HepG2 (cell line): ENCODE data around the gene IL13. TPM values are rescaled to one million over a fixed set of nuclear protein-coding genes. Genes with fewer than 3 reads are reported as not detected.
A peak's percentile ranks its signal among the peaks of the same experiment; 100 is the strongest.

Experiments used
- CENPX ChIP-seq: sonication (generic); formaldehyde crosslinking; IDR thresholded peaks from 2 replicates; pipeline ENCODE4 v1.9.0; 2021; ENCODE audit warnings: mild to moderate bottlenecking, missing genetic modification reagents, moderate library complexity
- CTCF ChIP-seq: sonication (generic); formaldehyde crosslinking; IDR thresholded peaks from 2 replicates; pipeline ENCODE4 v1.5.0; 2020; ENCODE audit warnings: mild to moderate bottlenecking, missing genetic modification reagents, moderate library complexity
- FOSL2 ChIP-seq: sonication (generic); formaldehyde crosslinking; IDR thresholded peaks from 2 replicates; pipeline ENCODE4 v1.4.0; 2020; ENCODE audit warnings: missing genetic modification reagents
- HMGXB4 ChIP-seq, 2 experiments: sonication (generic) in 1 of 2; formaldehyde crosslinking in 1 of 2; IDR thresholded peaks; 2 replicates each; pipeline versions ENCODE4 v1.4.0 to v1.6.1; 2018 to 2020; ENCODE audit warnings: missing genetic modification reagents in 2 of 2, borderline replicate concordance in 1 of 2, low read depth in 1 of 2, mild to moderate bottlenecking in 1 of 2, missing biosample characterization in 1 of 2
- MBD4 ChIP-seq: IDR thresholded peaks from 2 replicates; pipeline ENCODE4 v1.6.1; 2012; ENCODE audit warnings: low read length, inconsistent platforms, borderline replicate concordance
- MXD3 ChIP-seq: IDR thresholded peaks from 2 replicates; pipeline ENCODE4 v1.6.1; 2016; ENCODE audit warnings: mild to moderate bottlenecking, missing biosample characterization, missing genetic modification reagents
- RAD21 ChIP-seq: fragments of 450-650 bp; formaldehyde crosslinking; IDR thresholded peaks from 2 replicates; pipeline ENCODE4 v1.5.0; 2020; ENCODE audit warnings: mild to moderate bottlenecking
- RARA ChIP-seq: IDR thresholded peaks from 2 replicates; pipeline ENCODE4 v1.6.1; 2016; ENCODE audit warnings: missing genetic modification reagents, missing compliant biosample characterization
- SIN3B ChIP-seq: fragments of 150-350 bp; IDR thresholded peaks from 2 replicates; pipeline ENCODE4 v1.6.1; 2014; ENCODE audit warnings: low read length
- SKI ChIP-seq: fragments of 450-650 bp; IDR thresholded peaks from one replicate; pipeline ENCODE4 v1.6.1; 2018; ENCODE audit warnings: mild to moderate bottlenecking; ENCODE audit not compliant: partially characterized antibody
- SMC3 ChIP-seq: IDR thresholded peaks from 2 replicates; pipeline ENCODE4 v1.6.1; 2011; ENCODE audit warnings: low read length, improper control_type of control experiment
- STAG1 ChIP-seq: sonication (generic); formaldehyde crosslinking; IDR thresholded peaks from 2 replicates; pipeline ENCODE4 v1.4.0; 2020; ENCODE audit warnings: missing genetic modification reagents
- XRCC5 ChIP-seq: fragments of 200-400 bp; formaldehyde crosslinking; optimal IDR thresholded peaks from 2 replicates; pipeline ENCODE3; 2017; ENCODE audit warnings: mild to moderate bottlenecking, low read length
- ZNF407 ChIP-seq: sonication (generic); formaldehyde crosslinking; IDR thresholded peaks from one replicate; pipeline ENCODE4 v1.5.1; 2020; ENCODE audit warnings: mild to moderate bottlenecking, missing genetic modification reagents; ENCODE audit errors: not compliant biosample characterization
- ZNF550 ChIP-seq: sonication (generic); formaldehyde crosslinking; IDR thresholded peaks from 2 replicates; pipeline ENCODE4 v1.4.0; 2020; ENCODE audit warnings: mild to moderate bottlenecking, missing genetic modification reagents, borderline replicate concordance
- ZNF572 ChIP-seq: sonication (generic); formaldehyde crosslinking; IDR thresholded peaks from 2 replicates; pipeline ENCODE4 v1.5.1; 2020; ENCODE audit warnings: mild to moderate bottlenecking, missing genetic modification reagents
- ZNF580 ChIP-seq: IDR thresholded peaks from 2 replicates; pipeline ENCODE4 v1.6.1; 2016; ENCODE audit warnings: low read depth, borderline replicate concordance
- polyA plus RNA-seq, 8 experiments: library from polyadenylated mRNA; depleted of rRNA in 3 of 8; stranded (reverse) in 7 of 8; unstranded in 1 of 8; fragments of >200 nt; fragmentation: Illumina TruSeq in 4 of 8; extraction: Trizol in 4 of 8; gene quantifications; 2 replicates each; pipeline versions ENCODE4 v1.2.1 to v1.2.3, GENCODE V29; 2011 to 2016; ENCODE audit warnings: low read depth in 4 of 8, missing spikeins in 1 of 8, mixed read lengths in 1 of 8; ENCODE audit not compliant: insufficient read depth in 1 of 8
- total RNA-seq, 5 experiments: library from RNA; depleted of rRNA; stranded (reverse); fragments of >200 nt; fragmentation: Illumina TruSeq; extraction: Trizol; gene quantifications; 2 replicates each; pipeline ENCODE4 v1.2.3, GENCODE V29; 2016; ENCODE audit warnings: low read depth in 1 of 5

IL13 gene
- total and polyA plus RNA-seq, 2 of the 13 experiments (the other 11 are each of a cell fraction or from before 2014, with no cell fraction given): 0.05 TPM; not detected in 1

GRCh38 chr5:132677191-132677590 is 19.2 kb downstream of the IL13 start (continued):
- TF ChIP-seq MXD3 (no peak), CENPX (no peak), ZNF550 (CRISPR knock-in tag) (peak; percentile 91; the same call in 1 of the 2 replicates), STAG1 (CRISPR knock-in tag) (peak; percentile 78), XRCC5 (peak; percentile 88), SIN3B (no peak), FOSL2 (0 out of 2 replicates have a peak, but pooled peaks have one; percentile 35), ZNF572 (no peak), RARA (CRISPR knock-in tag) (0 out of 2 replicates have a peak, but pooled peaks have one; percentile 11), ZNF407 (CRISPR knock-in tag) (no peak), HMGXB4 (CRISPR knock-in tag; IDR thresholded peaks at IDR 0.05; ENCODE audit: borderline replicate concordance in 1 of 2, low read depth in 1 of 2) (0 out of 4 replicates have a peak, but pooled peaks of 1 of the 2 experiments have one; percentile 50), RAD21 (CRISPR knock-in tag) (peak; percentile 38; the same call in 1 of the 2 replicates), SKI (peak; percentile 21), SMC3 (peak; percentile 39), CTCF (CRISPR knock-in tag) (peak; percentile 82), ZNF580 (CRISPR knock-in tag) (no peak; the same call in 1 of the 2 replicates), MBD4 (no peak)
